ENCODE data around the gene SP140L. TPM values are rescaled to one million over a fixed set of nuclear protein-coding genes. Genes with fewer than 3 reads are reported as not detected.
A peak's percentile ranks its signal among the peaks of the same experiment; 100 is the strongest.
"Not testable (repeated sequence)": the region's sequence is repeated elsewhere in the genome, so short reads cannot be mapped to it uniquely, and the experiment has no call there.

SP140L gene
- total and polyA plus RNA-seq, 5 donors, result 5.3 to 7.4 (median 6.8) TPM

DNA sequence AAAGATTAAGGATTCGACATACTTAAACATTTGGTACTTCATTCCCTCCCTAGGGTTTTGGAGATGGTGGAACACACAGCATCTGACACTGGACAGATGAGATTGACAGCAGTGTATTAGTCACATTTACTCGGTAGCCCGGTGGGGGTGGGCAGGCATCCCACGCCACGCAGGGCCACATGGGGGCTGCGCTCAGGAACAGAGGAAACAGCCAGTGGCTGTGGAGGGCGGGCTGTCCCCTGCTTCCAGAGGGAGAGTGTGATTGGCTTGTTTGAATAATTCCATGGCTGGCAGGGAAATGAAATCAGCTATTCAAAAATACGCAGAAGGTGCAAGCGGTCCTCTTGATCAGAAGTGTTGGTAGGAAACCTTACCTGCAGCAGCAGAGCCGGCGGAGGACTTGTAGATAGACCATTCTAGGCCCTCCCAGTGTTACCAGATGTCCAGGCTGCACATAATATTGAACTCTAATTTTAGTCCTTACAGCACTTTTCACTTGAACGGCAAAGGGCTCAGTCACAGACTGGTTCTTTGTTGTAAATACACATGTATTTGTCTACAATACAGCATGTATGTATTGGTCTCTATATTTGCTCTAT lies 18.5 kb upstream of the SP140L start:
- DNase-seq (no peak), ATAC-seq (peak in 1 of 2 donors; percentile 50)
- intact Hi-C loops (cut with DNase I), result no loop called here
- Histone ChIP-seq H3K27me3 (ENCODE audit: control insufficient read depth, insufficient read depth) (no peaks in the 10 kb centered on the region), H3K4me3 (ENCODE audit: low read length) (no peak overlapping the region), H3K4me1 (ENCODE audit: control insufficient read depth, insufficient read depth, low read length) (no peaks in the 10 kb centered on the region), H3K9me3 (ENCODE audit: control insufficient read depth, low read length) (no peaks in the 10 kb centered on the region), H3K27ac (ENCODE audit: low read length) (no peak overlapping the region)
- 79% methylated on average over 12 of the region's 12 CpGs for WGBS

GRCh38 chr2:230310792-230311191 lies 16.2 kb upstream of the SP140L start:
- DNase-seq; H3K4me3 ChIP-seq (ENCODE audit: low read length); H3K4me1 ChIP-seq (ENCODE audit: control insufficient read depth, insufficient read depth, low read length); H3K9me3 ChIP-seq (ENCODE audit: control insufficient read depth, low read length); H3K27ac ChIP-seq (ENCODE audit: low read length); H3K27me3 ChIP-seq (ENCODE audit: control insufficient read depth, insufficient read depth); intact Hi-C loops (cut with DNase I); ATAC-seq: not testable (repeated sequence)
- 100% methylated on average over 1 of the region's 5 CpGs for WGBS

- intact Hi-C loops (cut with DNase I); H3K27ac ChIP-seq (ENCODE audit: low read length); H3K9me3 ChIP-seq (ENCODE audit: control insufficient read depth, low read length); DNase-seq; ATAC-seq; H3K27me3 ChIP-seq (ENCODE audit: control insufficient read depth, insufficient read depth); H3K4me1 ChIP-seq (ENCODE audit: control insufficient read depth, insufficient read depth, low read length); H3K4me3 ChIP-seq (ENCODE audit: low read length): not testable (repeated sequence)
- WGBS, result 73% methylated on average over 1 of the region's 1 CpG
Measured at GRCh38 chr2:230311634-230312033, 15.4 kb upstream of the SP140L start.

DNA sequence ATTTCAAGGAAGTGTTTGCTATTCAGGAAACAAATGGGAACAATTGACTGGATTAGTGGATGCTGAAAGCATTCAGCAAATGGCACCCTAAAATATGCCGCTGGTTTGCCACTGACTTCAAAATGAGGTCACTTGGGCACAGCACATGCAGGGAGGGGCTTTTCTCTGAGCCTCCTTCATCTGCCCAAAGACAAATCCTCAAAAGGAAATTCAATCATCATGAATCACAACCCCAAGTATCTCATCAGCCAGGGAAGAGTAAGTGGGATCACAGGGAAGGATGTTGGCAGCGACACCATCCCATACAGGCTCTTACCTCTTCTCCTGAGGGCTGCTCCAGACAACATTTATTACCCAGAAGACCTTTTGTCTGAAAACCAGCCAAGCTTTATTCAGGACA lies 14.4 kb upstream of the SP140L start:
- Histone ChIP-seq H3K4me3 (ENCODE audit: low read length) (no peak overlapping the region), H3K4me1 (ENCODE audit: control insufficient read depth, insufficient read depth, low read length) (no peaks in the 10 kb centered on the region), H3K9me3 (ENCODE audit: control insufficient read depth, low read length) (no peaks in the 10 kb centered on the region), H3K27ac (ENCODE audit: low read length) (no peak overlapping the region), H3K27me3 (ENCODE audit: control insufficient read depth, insufficient read depth) (no peaks in the 10 kb centered on the region)
- ATAC-seq, result no peak
- no peak for DNase-seq
- intact Hi-C loops (cut with DNase I), result no loop called here
- 89% methylated on average over 2 of the region's 2 CpGs for WGBS

DNA sequence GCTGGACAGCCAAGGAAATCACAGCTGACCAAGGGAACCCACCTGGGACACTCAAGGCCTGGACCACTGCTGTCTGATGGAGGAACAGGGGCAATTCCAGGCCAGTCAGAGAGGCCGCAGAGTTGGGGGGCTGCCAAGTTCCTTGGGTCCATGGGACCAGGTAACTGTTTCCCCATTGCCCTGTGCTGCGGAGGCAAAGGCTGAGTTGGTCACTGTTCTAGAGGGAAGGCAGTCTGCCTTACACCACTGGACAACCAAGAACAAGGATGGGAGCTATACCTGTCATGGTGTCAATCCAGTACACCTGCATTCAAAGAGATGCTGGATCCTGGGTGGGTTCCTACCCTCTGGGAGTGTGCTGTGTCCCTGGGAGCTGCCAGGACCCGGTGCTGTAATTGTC lies 9.6 kb upstream of the SP140L start:
- ATAC-seq (no peak), DNase-seq (no peak)
- no peaks in the 10 kb centered on the region for H3K4me1 ChIP-seq (ENCODE audit: control insufficient read depth, insufficient read depth, low read length)
- no peaks in the 10 kb centered on the region for H3K27me3 ChIP-seq (ENCODE audit: control insufficient read depth, insufficient read depth)
- no peaks in the 10 kb centered on the region for H3K9me3 ChIP-seq (ENCODE audit: control insufficient read depth, low read length)
- WGBS, result 90% methylated on average over 3 of the region's 3 CpGs
- no peak overlapping the region for H3K4me3 ChIP-seq (ENCODE audit: low read length)
- no peak overlapping the region for H3K27ac ChIP-seq (ENCODE audit: low read length)
- intact Hi-C loops (cut with DNase I), result no loop called here

DNA sequence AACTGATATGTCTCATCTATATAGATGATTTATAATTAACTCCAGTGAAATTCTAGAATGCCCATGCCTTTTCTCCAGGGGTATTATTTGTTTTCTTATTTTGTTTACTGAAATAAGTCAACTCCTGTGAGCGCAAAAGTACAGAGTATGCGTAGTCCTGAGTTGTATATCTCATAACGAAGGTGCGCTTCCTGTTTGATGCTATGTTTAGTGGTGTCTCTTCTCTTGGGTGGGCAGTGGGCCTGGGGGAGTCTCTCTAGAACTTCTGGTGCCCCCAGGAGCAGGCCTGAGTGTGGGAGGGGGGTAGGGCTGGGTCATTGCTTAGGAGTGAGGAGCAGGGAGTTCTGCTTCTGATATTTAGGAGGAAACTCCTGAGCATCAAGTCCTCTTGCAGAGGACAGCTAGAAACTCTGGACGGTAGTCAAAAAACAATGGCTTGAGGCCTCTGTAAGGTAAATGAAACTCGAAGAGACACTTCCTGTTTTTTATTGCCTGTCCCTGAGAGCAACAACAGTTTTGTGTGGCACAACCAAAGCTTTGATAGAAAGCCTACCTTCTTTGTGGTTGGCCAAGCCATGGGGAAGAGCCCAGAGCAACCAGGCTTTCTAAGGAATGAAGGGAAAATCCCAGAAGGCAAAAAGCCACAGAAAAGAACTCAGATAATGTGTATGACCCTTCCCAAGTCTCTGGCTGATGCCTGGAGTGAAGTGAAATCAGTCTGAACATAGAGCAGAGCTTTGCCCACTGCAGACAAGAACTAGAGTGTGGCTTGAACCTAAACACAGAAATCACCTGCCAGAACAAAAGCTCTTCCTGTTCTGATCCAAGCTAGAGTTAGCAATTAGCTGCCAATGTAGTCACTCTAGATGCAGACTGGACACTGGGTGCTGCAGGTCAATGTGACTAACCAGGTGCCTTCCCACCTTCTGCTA lies 8.5 kb upstream of the SP140L start:
- Histone ChIP-seq H3K9me3 (ENCODE audit: control insufficient read depth, low read length) (no peaks in the 10 kb centered on the region), H3K4me3 (ENCODE audit: low read length) (no peak overlapping the region), H3K4me1 (ENCODE audit: control insufficient read depth, insufficient read depth, low read length) (no peaks in the 10 kb centered on the region), H3K27me3 (ENCODE audit: control insufficient read depth, insufficient read depth) (no peaks in the 10 kb centered on the region), H3K27ac (ENCODE audit: low read length) (peak overlapping the region; percentile 36)
- DNase-seq (no peak), ATAC-seq (no peak)
- intact Hi-C loops (cut with DNase I), result no loop called here
- WGBS, result 74% methylated on average over 6 of the region's 6 CpGs

GRCh38 chr2:230319211-230319862 lies 7.7 kb upstream of the SP140L start:
- ATAC-seq (peak; percentile 49 to 63), DNase-seq (no peak)
- Histone ChIP-seq H3K9me3 (ENCODE audit: control insufficient read depth, low read length) (no peaks in the 10 kb centered on the region), H3K4me3 (ENCODE audit: low read length) (no peak overlapping the region), H3K27ac (ENCODE audit: low read length) (peak overlapping the region; percentile 31), H3K4me1 (ENCODE audit: control insufficient read depth, insufficient read depth, low read length) (no peaks in the 10 kb centered on the region), H3K27me3 (ENCODE audit: control insufficient read depth, insufficient read depth) (no peaks in the 10 kb centered on the region)
- 67% methylated on average over 5 of the region's 5 CpGs for WGBS
- intact Hi-C loops (cut with DNase I), result no loop called here

- no peak overlapping the region for H3K4me3 ChIP-seq (ENCODE audit: low read length)
- ATAC-seq (no peak), DNase-seq (no peak)
- no peaks in the 10 kb centered on the region for H3K9me3 ChIP-seq (ENCODE audit: control insufficient read depth, low read length)
- intact Hi-C loops (cut with DNase I), result loop anchor here in 1 of 4 donors (10.0 kb wide), 1 partner anchor 96 kb away; the partner anchor contains the start of gene SP140
- no peaks in the 10 kb centered on the region for H3K27me3 ChIP-seq (ENCODE audit: control insufficient read depth, insufficient read depth)
- 89% methylated on average over 2 of the region's 2 CpGs for WGBS
- no peak overlapping the region for H3K27ac ChIP-seq (ENCODE audit: low read length)
- peaks cover 3% of the 10 kb centered on the region for H3K4me1 ChIP-seq (ENCODE audit: control insufficient read depth, insufficient read depth, low read length)
Measured at GRCh38 chr2:230321031-230321430, 6.0 kb upstream of the SP140L start.

DNA sequence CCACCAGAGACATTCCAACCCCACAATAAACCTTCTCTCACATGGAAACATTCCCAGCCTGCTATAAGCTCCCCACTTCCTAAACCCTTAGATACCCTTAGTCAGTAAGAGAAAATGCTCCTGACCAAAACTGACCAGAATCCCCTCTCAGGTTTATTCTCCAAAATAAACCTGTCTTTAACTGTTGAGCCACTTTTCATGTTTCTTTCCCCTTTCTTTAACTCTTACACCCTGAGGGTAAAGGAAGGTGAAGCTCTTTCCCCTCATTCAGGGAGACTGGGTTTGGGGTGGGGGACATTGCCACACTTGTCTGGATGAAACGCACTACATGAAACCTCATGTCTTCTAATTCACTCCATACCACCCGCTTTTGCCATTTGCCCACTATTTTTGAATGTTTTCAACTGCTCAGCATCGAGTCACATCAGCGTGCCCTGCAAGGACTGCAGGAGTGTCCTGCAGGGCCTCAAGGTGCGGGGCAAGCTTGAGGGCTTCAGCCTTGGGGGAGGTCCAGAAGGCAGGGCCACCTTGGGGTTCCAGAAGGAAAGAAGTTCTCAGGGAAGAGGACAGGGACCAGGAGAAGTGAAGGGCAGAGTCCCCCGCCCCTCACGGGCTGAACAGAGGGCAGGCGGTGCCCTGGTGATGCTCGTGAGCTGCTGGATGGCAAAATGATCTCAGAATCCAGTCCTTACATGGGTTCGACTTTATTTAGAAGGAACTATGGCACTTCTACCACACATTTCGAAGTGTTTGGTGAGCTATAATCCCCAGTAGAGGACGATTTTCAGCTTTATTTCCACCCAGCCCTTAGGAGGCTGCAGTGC lies 4.2 kb upstream of the SP140L start:
- DNase-seq (no peak), ATAC-seq (no peak)
- Histone ChIP-seq H3K27ac (ENCODE audit: low read length) (no peak overlapping the region), H3K9me3 (ENCODE audit: control insufficient read depth, low read length) (no peaks in the 10 kb centered on the region), H3K27me3 (ENCODE audit: control insufficient read depth, insufficient read depth) (no peaks in the 10 kb centered on the region), H3K4me3 (ENCODE audit: low read length) (no peak overlapping the region), H3K4me1 (ENCODE audit: control insufficient read depth, insufficient read depth, low read length) (peaks cover 3% of the 10 kb centered on the region)
- 82% methylated on average over 12 of the region's 12 CpGs for WGBS
- intact Hi-C loops (cut with DNase I), result loop anchor here in 1 of 4 donors (10.0 kb wide), 1 partner anchor 98 kb away; the partner anchor contains the start of gene SP140

GRCh38 chr2:230323385-230324106 lies 3.4 kb upstream of the SP140L start:
- ATAC-seq, result no peak
- H3K4me3 ChIP-seq (ENCODE audit: low read length), result no peak overlapping the region
- no peaks in the 10 kb centered on the region for H3K9me3 ChIP-seq (ENCODE audit: control insufficient read depth, low read length)
- 93% methylated on average over 18 of the region's 18 CpGs for WGBS
- peaks cover 3% of the 10 kb centered on the region for H3K4me1 ChIP-seq (ENCODE audit: control insufficient read depth, insufficient read depth, low read length)
- no peaks in the 10 kb centered on the region for H3K27me3 ChIP-seq (ENCODE audit: control insufficient read depth, insufficient read depth)
- intact Hi-C loops (cut with DNase I), result loop anchor here in 1 of 4 donors (10.0 kb wide), 1 partner anchor 99 kb away; the partner anchor contains the start of gene SP140
- no peak overlapping the region for H3K27ac ChIP-seq (ENCODE audit: low read length)
- no peak for DNase-seq

Data from right cardiac atrium (tissue), 5 donors.